Spinal cord (tissue), 10 donors: ENCODE data around the gene CRIP3. TPM values are rescaled to one million over a fixed set of nuclear protein-coding genes. Genes with fewer than 3 reads are reported as not detected.

ENCODE experiments used
- DNase-seq, 6 donors: peaks; one replicate each; pipeline versions ENCODE4 v3.0.0 to v3.0.0-alpha.2; 2013 to 2015; ENCODE audit warnings: low spot score in 6 of 6, low read depth in 4 of 6
- H3K27ac ChIP-seq: one replicate; pipeline ENCODE4 v1.5.1; 2013; ENCODE audit warnings: low read depth, low read length, control low read depth
- H3K27me3 ChIP-seq: one replicate; pipeline ENCODE4 v1.6.1; 2013; ENCODE audit warnings: low read length; ENCODE audit not compliant: control insufficient read depth, insufficient read depth
- H3K36me3 ChIP-seq: one replicate; pipeline ENCODE4 v1.6.1; 2013; ENCODE audit warnings: low read length; ENCODE audit not compliant: control insufficient read depth, insufficient read depth
- H3K4me1 ChIP-seq: one replicate; pipeline ENCODE4 v1.6.1; 2013; ENCODE audit warnings: low read length; ENCODE audit not compliant: control insufficient read depth, insufficient read depth
- H3K4me3 ChIP-seq: one replicate; pipeline ENCODE4 v1.5.1; 2013; ENCODE audit warnings: low read depth, low read length, control low read depth
- H3K9me3 ChIP-seq: one replicate; pipeline ENCODE4 v1.6.1; 2013; ENCODE audit warnings: low read length; ENCODE audit not compliant: control insufficient read depth, insufficient read depth
- WGBS: methylation state at CpG from one replicate; pipeline ENCODE4 v1.1.5; 2013; ENCODE audit warnings: missing lambda C conversion rate; ENCODE audit not compliant: insufficient coverage; 5-methylcytosine and 5-hydroxymethylcytosine counted together
- polyA plus RNA-seq, 2 donors: library from polyadenylated mRNA; unstranded; fragments of 120-200 nt; gene quantifications; one replicate each; pipeline ENCODE4 v1.2.1, GENCODE V29; 2013; ENCODE audit not compliant: insufficient read length in 2 of 2
- total RNA-seq, 2 donors: library from RNA; depleted of rRNA in 1 of 2; stranded (reverse); fragments of 120-200 nt in 1 of 2; fragments of >200 nt in 1 of 2; gene quantifications; one replicate each; pipeline versions ENCODE4 v1.2.3 to v1.2.4, GENCODE V29; 2013 to 2014
- donor health status: healthy.

Gene CRIP3
- total and polyA plus RNA-seq, 4 donors, result 5.7 to 39.9 (median 13.5) TPM

GRCh38 chr6:43268782-43269272 is 39.8 kb downstream of the CRIP3 start:
- DNase-seq, result no peak
- peaks cover 53% of the 10 kb centered on the region for H3K36me3 ChIP-seq
- 92% methylated on average over 5 of the region's 10 CpGs for WGBS

DNA sequence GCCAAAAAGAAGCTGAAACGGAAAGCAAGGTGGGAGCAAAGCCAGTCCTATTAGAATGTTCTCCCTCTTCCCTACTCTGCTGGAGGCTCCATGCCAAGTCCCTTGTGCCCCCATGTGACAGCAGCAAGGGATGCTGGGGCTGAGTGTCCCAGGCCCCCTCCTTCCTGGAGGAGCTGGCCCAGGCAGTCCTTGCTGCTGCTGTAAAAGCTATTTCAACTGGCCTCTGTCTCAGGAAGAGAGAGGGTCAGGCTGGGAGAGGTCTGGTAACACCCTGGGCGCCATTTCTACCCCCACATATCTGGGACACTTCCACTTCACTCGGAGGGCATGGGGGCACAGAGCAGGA is 40.3 kb downstream of the CRIP3 start:
- Histone ChIP-seq H3K27me3 (no peaks in the 10 kb centered on the region), H3K4me3 (no peak overlapping the region), H3K27ac (no peak overlapping the region), H3K9me3 (no peaks in the 10 kb centered on the region), H3K36me3 (peaks cover 58% of the 10 kb centered on the region), H3K4me1 (peaks cover 32% of the 10 kb centered on the region)
- DNase-seq, result peak in 3 of 6 donors; percentile 40 to 67 (median 54)
- WGBS, result 42% methylated on average over 1 of the region's 3 CpGs

More at GRCh38 chr6:43268782-43269272, 39.8 kb downstream of the CRIP3 start:
- H3K27ac ChIP-seq, result no peak overlapping the region
- H3K4me1 ChIP-seq, result peaks cover 32% of the 10 kb centered on the region
- H3K27me3 ChIP-seq, result no peaks in the 10 kb centered on the region
- H3K9me3 ChIP-seq, result no peaks in the 10 kb centered on the region
- no peak overlapping the region for H3K4me3 ChIP-seq

GRCh38 chr6:43267619-43268354 is 40.8 kb downstream of the CRIP3 start:
- Histone ChIP-seq H3K4me3 (no peak overlapping the region), H3K27me3 (no peaks in the 10 kb centered on the region), H3K9me3 (no peaks in the 10 kb centered on the region), H3K36me3 (peaks cover 64% of the 10 kb centered on the region), H3K4me1 (peaks cover 32% of the 10 kb centered on the region), H3K27ac (no peak overlapping the region)
- 49% methylated on average over 7 of the region's 7 CpGs for WGBS
- DNase-seq, result no peak

DNA sequence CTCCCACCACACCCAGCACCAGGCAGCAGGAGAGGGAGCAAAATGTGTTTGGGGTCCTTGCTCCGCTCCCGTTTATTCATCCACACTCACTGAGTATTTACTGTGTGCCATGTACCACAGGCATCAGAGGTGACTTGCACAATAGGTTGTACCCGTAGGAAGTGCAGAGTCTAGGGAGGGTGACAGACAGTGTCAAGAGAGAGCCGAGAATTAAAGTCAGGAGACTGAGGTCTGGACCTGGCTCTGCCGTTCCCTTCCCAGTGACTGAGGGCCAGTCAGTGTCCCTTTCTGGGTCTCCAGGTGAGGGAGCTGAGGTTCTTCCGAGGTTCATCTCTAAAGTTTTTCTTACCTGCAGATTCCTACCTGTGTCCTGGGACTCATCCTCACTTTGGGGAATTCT is 43.1 kb downstream of the CRIP3 start:
- Histone ChIP-seq H3K27me3 (no peaks in the 10 kb centered on the region), H3K27ac (no peak overlapping the region), H3K36me3 (peaks cover 76% of the 10 kb centered on the region), H3K4me3 (no peak overlapping the region), H3K9me3 (no peaks in the 10 kb centered on the region), H3K4me1 (peaks cover 29% of the 10 kb centered on the region)
- WGBS, result 92% methylated on average over 4 of the region's 6 CpGs
- DNase-seq, result no peak

DNA sequence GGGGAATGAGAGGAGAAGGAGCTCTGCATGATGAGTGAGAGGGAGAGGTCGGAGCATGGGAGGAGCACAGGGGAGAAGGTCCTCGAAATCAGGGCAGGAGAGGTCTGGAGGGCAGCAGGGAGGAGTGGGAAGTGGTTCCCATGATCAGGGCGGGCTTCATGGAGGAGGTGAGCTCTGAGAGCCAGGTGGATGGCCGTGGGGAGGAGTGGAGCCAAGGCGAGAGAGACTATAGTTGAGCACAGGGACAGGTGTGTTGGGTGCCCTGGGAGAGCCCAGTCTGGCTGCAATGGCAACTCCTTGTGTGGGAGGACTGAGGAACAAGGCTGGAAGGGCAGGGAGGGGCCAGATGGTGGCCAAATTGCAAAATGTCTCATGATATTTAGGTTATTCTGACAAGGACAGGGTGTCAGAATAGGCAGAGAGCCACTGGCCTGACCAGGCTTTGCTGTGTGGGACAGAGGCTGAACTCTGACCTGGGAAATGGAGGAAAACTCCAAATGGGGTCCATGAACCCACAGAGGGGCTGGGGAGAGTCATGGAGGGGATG is 44.0 kb downstream of the CRIP3 start:
- H3K27ac ChIP-seq, result no peak overlapping the region
- no peaks in the 10 kb centered on the region for H3K27me3 ChIP-seq
- 95% methylated on average over 5 of the region's 5 CpGs for WGBS
- peaks cover 76% of the 10 kb centered on the region for H3K36me3 ChIP-seq
- DNase-seq, result no peak
- no peaks in the 10 kb centered on the region for H3K9me3 ChIP-seq
- H3K4me3 ChIP-seq, result no peak overlapping the region
- H3K4me1 ChIP-seq, result peaks cover 20% of the 10 kb centered on the region

GRCh38 chr6:43263314-43264178 is 45.1 kb downstream of the CRIP3 start:
- Histone ChIP-seq H3K9me3 (no peaks in the 10 kb centered on the region), H3K27ac (no peak overlapping the region), H3K4me3 (no peak overlapping the region), H3K27me3 (no peaks in the 10 kb centered on the region), H3K4me1 (peaks cover 11% of the 10 kb centered on the region), H3K36me3 (peaks cover 81% of the 10 kb centered on the region)
- WGBS, result 52% methylated on average over 11 of the region's 12 CpGs
- DNase-seq, result peak in 2 of 6 donors; percentile 34 to 61

DNA sequence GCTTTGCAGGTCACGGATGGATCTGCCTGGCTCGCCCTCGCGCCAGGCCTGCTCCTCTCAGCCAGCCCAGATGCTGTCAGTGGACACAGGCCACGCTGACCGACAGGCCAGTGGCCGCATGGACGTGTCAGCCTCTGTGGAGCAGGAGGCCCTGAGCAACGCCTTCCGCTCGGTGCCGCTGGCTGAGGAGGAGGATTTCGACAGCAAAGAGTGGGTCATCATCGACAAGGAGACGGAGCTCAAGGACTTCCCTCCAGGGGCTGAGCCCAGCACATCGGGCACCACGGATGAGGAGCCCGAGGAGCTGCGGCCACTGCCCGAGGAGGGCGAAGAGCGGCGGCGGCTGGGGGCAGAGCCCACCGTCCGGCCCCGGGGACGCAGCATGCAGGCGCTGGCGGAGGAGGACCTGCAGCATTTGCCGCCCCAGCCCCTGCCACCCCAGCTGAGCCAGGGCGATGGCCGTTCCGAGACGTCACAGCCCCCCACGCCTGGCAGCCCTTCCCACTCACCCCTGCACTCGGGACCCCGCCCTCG is 45.8 kb downstream of the CRIP3 start:
- peaks cover 83% of the 10 kb centered on the region for H3K36me3 ChIP-seq
- H3K4me3 ChIP-seq, result no peak overlapping the region
- DNase-seq, result no peak
- no peak overlapping the region for H3K27ac ChIP-seq
- 90% methylated on average over 39 of the region's 39 CpGs for whole genome bisulfite sequencing
- H3K4me1 ChIP-seq, result peaks cover 4% of the 10 kb centered on the region
- no peaks in the 10 kb centered on the region for H3K9me3 ChIP-seq
- no peaks in the 10 kb centered on the region for H3K27me3 ChIP-seq

GRCh38 chr6:43262000-43262779 is 46.4 kb downstream of the CRIP3 start:
- peaks cover 90% of the 10 kb centered on the region for H3K36me3 ChIP-seq
- H3K4me3 ChIP-seq, result no peak overlapping the region
- WGBS, result 76% methylated on average over 12 of the region's 14 CpGs
- peak in 1 of 6 donors; percentile 41 for DNase-seq
- no peaks in the 10 kb centered on the region for H3K4me1 ChIP-seq
- H3K27ac ChIP-seq, result no peak overlapping the region
- no peaks in the 10 kb centered on the region for H3K27me3 ChIP-seq
- no peaks in the 10 kb centered on the region for H3K9me3 ChIP-seq

DNA sequence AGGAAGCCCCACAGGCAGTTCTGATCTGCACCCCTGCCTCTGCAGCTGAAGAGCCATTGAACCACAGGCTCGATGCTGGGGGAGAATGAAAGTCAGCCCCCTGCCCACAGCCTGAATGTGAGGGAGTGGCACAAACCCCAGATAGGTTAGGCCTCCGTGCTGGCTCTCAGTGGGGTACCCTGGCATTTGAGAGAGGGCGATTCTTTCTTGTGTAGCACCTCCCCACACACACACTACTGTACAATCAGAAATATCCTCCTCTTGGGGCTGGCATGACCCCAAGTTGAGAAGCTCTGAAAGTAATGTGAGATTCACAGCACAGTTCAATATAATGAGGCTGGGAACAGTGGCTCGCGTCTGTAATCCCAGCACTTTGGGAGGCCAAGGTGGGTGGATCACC is 47.4 kb downstream of the CRIP3 start:
- WGBS, result 69% methylated on average over 3 of the region's 5 CpGs
- peaks cover 93% of the 10 kb centered on the region for H3K36me3 ChIP-seq
- H3K4me3 ChIP-seq, result no peak overlapping the region
- DNase-seq, result no peak
- H3K27ac ChIP-seq, result no peak overlapping the region
- H3K9me3 ChIP-seq, result no peaks in the 10 kb centered on the region
- H3K4me1 ChIP-seq, result no peaks in the 10 kb centered on the region
- H3K27me3 ChIP-seq, result no peaks in the 10 kb centered on the region
